Putamen (tissue), 1 donor: ENCODE measurements around the gene ZFHX3.

Experiments used
- DNase-seq: peaks from one replicate; pipeline ENCODE4 v3.0.0-alpha.2; 2016; ENCODE audit warnings: low spot score

The ZFHX3 gene

GRCh38 chr16:72819345-72819744 lies 228.6 kb downstream of the ZFHX3 start:
- no peak for DNase-seq

- no peak for DNase-seq
These were observed 229.6 kb downstream of the ZFHX3 start for GRCh38 chr16:72818236-72818845.

- no peak for DNase-seq
These were observed 232.3 kb downstream of the ZFHX3 start for GRCh38 chr16:72815348-72816318.

GRCh38 chr16:72814226-72814625 lies 233.7 kb downstream of the ZFHX3 start:
- no peak for DNase-seq

- no peak for DNase-seq
These were observed 235.3 kb downstream of the ZFHX3 start for GRCh38 chr16:72812672-72813071.

- no peak for DNase-seq
These were observed 236.1 kb downstream of the ZFHX3 start for GRCh38 chr16:72811876-72812275.

- no peak for DNase-seq
These were observed 236.7 kb downstream of the ZFHX3 start for GRCh38 chr16:72811188-72811720.

GRCh38 chr16:72810480-72810879 lies 237.4 kb downstream of the ZFHX3 start:
- no peak for DNase-seq

GRCh38 chr16:72809446-72809845 lies 238.5 kb downstream of the ZFHX3 start:
- DNase-seq = no peak

GRCh38 chr16:72808754-72809153 lies 239.2 kb downstream of the ZFHX3 start:
- no peak for DNase-seq

GRCh38 chr16:72807245-72807644 lies 240.7 kb downstream of the ZFHX3 start:
- no peak for DNase-seq

- DNase-seq = no peak
These were observed 242.4 kb downstream of the ZFHX3 start for GRCh38 chr16:72805486-72805885.

- DNase-seq = no peak
These were observed 247.3 kb downstream of the ZFHX3 start for GRCh38 chr16:72800524-72801161.

- DNase-seq = no peak
These were observed 249.7 kb downstream of the ZFHX3 start for GRCh38 chr16:72798264-72798663.

GRCh38 chr16:72797621-72798020 lies 250.3 kb downstream of the ZFHX3 start:
- no peak for DNase-seq

GRCh38 chr16:72796222-72796621 lies 251.7 kb downstream of the ZFHX3 start:
- no peak for DNase-seq

GRCh38 chr16:72794986-72795385 lies 252.9 kb downstream of the ZFHX3 start:
- no peak for DNase-seq

GRCh38 chr16:72794319-72794718 lies 253.6 kb downstream of the ZFHX3 start:
- DNase-seq = no peak

GRCh38 chr16:72793716-72794115 lies 254.2 kb downstream of the ZFHX3 start:
- no peak for DNase-seq

GRCh38 chr16:72793017-72793416 lies 254.9 kb downstream of the ZFHX3 start:
- no peak for DNase-seq

- no peak for DNase-seq
These were observed 256.1 kb downstream of the ZFHX3 start for GRCh38 chr16:72791786-72792185.

- no peak for DNase-seq
These were observed 258.0 kb downstream of the ZFHX3 start for GRCh38 chr16:72789921-72790320.

- DNase-seq = no peak
These were observed 258.5 kb downstream of the ZFHX3 start for GRCh38 chr16:72789465-72789864.
